Ramos (cell line): ENCODE data around the gene MYO18B.

Source experiments
- in situ Hi-C: fragments of 300-500 bp; cut with MboI; formaldehyde crosslinking; loops from one replicate; pipeline ENCODE4 v1.14.3; 2022; ENCODE audit warnings: low sequenced_read_pairs; ENCODE audit not compliant: unreplicated experiment

MYO18B gene

GRCh38 chr22:25710501-25710900 lies 31.5 kb upstream of the MYO18B start:
- in situ Hi-C loops: no loop called here

DNA sequence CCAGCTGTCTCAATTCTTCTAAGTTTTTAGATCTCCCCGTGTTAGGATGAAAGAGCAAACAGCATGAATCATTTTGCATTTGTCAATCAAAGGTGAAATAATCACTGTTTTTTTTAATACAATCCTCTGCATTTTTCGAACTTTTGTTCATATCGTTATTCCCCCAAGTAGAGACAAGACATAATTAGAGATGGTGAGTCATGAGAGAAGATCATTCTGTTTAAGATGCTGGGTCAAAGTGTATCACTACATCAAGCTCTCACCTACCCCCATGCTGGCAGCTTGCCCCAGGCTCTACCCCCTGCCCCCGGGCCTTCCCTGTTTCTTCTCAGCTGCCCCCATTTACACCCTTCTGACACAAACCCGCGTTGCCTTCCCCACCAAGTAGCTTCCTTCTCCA lies 30.5 kb upstream of the MYO18B start:
- in situ Hi-C loops: no loop called here

DNA sequence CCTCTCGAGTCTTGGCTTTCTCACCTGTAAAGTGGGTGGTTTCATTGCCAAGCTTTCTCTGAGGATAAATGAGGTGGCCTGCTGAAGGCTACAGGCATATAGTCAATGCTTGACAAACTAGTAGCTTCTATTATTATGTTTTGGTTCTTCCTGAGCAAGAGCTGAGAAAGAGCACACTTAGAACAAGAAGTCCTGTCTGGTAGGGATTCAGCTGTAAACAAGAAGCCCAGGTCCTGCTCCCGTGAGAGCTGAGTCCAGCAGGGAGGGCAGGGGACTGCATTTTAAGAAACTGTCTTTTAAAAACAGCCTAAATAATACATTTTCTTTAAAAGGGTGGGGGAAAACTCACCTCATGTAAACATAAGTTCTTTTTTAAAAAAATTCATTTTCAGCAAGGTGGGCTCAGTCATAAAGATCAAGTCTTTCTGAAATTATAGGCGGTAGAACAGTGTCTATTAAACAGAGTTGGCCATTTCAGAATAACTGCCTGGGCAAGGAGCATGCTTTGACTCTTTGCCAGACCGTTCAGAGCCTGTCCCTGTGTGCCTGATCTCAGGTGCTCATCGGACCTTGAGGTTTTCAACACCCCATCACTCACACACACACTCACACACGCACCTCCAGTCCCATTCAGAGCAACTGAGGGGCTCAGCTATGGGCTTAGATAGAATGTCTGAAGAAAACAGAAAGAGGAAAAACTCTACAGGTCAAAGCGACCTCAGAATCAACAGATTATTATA lies 29.2 kb upstream of the MYO18B start:
- in situ Hi-C loops: no loop called here

DNA sequence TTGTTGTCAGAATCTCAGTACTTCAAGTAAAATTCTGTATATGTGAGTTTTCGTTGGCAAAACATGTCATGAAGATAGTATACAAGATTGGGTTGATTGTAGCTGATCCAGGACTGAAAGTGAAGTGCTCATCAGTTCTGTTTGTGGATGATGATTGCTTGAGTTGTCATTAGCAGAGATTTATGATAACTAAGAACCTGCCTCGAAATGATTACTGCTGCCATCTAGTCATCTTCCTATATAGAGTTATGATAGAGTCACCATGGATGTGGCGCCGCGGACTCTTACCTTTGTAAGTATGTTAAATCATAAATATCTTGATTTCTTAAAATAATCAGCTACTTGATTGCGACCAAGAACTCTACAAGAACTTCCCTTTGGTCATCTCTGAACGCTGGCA lies 27.9 kb upstream of the MYO18B start:
- in situ Hi-C loops: no loop called here

DNA sequence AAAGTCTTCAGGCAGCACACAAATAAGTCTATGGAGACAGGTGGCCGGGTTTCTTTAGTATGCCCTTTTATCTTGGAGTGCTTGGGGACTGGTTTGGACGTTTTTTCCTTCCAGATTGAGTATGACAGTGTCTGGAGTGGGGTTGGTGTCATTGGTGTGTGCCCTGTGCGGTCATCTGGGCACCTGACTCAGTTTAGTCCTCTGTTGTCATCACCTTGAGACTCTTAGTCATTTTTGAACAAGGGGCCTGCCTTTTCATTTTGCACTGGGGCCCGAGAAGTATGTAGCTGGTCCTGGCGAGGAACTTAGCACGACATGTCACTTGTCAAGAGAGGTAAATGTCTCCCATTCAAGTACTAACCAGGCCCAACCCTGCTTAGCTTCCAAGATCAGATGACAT lies 27.2 kb upstream of the MYO18B start:
- in situ Hi-C loops: no loop called here

- in situ Hi-C loops: no loop called here
These were observed 25.4 kb upstream of the MYO18B start for GRCh38 chr22:25716637-25717036.

DNA sequence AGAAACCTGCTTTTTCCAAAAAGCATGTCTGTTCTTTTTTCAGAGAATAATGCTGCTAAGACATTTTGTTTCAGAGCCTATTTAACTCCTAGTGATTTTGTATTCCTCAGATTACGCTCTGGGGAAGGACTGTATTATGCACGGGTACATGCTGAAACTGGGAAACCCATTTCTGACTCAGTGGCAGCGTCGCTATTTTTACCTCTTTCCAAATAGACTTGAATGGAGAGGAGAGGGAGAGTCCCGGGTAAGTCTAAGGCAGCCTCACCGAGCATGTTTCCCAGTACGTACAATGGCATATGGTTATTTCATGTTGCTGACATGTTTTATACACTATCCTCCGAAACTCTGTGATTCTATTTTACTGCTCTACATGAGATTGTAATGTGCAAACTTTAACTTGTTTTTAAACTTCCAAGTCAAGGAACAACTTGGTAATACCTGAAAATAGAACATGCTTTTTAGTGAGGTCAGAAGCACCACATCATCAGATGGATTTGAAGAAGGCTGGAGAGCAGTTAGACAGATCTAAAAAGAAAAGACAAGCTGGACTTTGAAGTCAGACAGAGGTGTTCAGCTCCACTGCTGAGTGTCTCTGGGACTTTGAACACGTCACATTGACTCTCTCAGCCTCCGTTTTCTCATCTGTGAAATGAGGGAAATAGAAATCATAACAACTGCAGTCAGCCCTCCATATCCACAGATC lies 23.7 kb upstream of the MYO18B start:
- in situ Hi-C loops: no loop called here

DNA sequence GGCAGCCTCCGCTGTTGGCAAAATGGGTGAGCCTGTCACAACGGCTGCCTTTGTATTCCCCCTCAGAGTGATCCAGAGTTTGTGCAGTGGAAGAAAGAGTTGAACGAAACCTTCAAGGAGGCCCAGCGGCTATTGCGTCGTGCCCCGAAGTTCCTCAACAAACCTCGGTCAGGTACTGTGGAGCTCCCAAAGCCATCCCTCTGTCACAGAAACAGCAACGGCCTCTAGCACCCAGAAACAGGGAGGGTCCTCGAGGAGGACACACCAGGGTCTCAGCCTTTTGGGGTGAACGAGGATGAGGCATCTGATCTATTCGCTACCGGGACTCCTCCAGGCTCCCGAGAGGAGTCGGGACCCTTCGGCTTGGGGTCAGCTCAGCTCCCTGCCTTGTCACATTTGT lies 19.8 kb upstream of the MYO18B start:
- in situ Hi-C loops: no loop called here

DNA sequence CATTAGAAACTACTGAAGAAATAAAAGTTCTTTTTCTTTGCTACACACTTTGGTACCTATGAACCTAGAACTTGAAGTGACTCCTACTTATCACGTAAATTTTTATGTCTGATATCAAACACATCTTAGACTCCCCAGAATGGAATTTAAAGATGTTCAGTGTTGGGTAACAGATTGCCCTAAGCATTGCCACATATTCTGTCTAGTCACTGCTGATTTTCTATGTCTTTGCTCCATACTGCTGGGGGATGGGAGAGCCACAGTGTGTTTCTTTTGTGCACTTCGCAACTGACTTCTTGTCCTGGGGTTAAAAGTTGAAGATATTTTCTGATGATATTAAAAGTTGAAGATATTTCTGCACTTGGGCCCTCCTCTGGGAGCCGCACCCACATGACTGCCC lies 19.4 kb upstream of the MYO18B start:
- in situ Hi-C loops: no loop called here

GRCh38 chr22:25726241-25726640 lies 15.7 kb upstream of the MYO18B start:
- in situ Hi-C loops: no loop called here

GRCh38 chr22:25728071-25728470 lies 13.9 kb upstream of the MYO18B start:
- in situ Hi-C loops: no loop called here

- in situ Hi-C loops: no loop called here
These were observed 12.7 kb upstream of the MYO18B start for GRCh38 chr22:25729016-25729995.

DNA sequence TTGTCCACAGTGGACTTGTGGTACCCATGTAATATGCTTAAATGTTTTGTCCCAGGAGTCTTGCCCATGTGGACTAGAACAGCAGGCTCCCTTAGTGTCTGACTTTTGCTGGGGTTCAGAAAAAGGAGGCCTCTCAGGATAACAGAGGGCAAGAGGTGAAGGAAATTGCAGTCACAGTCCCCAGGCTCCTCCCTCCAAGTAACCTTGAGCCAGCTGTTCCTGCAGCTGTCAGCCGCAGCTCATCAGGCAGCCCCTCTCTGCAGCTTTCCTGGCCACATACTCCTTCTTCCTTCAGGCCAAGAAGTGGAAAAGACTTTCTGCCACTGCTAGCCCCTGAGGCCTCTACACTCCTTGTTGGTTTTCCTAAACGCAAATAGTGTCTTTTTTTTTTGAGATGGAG lies 6.3 kb upstream of the MYO18B start:
- in situ Hi-C loops: no loop called here

DNA sequence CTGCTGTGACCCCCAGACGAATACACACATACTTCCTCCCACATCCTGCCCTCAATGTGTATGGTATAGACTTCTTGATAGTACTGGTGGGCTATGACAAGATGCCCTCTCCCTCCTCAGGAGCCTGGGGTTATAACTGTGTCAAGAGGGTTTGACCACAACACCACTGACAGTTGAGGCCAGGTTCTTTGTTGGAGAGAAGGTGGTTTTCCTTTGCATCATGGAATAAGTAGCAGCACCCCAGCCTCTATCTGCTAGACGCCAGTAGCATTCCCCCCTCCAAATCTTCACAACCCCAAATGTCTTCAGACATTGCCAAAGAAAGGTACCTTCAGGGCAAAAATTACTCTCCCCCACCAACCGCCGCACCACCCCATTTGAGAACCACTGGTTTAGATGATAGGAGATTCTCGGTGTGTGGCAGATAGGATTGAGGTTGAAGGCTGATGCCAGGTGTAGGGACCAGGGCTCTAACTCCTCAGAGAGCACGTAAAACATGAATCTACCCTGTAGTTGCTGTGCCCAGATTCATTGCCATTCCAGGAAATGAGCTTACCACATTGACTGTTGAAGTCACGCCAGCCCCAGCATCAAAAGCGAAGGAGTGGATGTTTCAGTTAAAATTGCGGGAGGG lies 5.5 kb upstream of the MYO18B start:
- in situ Hi-C loops: no loop called here

DNA sequence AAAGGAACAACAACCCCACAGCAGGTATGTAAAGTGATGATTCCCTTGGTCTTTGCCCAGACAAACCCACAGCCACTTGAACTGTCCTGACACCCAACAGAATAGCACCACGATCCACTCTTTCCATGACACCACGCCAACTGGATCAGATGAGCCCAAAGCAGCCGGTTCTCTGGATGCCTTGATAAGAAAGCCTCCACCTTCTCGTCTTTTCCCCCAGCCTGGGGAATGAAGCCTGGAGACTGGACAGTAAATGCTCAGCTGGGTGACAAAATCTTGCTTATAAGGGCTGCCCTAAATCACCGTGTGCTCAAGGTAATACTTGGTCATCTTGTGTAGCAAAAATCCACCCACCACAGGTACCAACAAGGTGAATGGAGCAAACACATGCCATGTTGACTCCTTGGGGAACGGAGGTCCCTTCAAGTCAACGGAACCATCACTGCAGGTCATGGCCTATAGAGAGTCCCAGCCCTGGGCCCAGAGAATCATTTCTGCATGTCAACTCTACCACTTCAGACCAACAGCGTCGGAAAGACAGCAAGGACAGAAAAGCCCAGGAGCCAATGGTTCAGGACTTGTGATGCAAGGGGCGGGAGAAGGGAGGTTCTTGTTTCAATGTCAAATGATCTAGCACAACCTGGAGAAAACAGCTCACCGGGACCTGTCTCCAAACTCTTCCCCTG lies 2.2 kb upstream of the MYO18B start:
- in situ Hi-C loops: no loop called here

DNA sequence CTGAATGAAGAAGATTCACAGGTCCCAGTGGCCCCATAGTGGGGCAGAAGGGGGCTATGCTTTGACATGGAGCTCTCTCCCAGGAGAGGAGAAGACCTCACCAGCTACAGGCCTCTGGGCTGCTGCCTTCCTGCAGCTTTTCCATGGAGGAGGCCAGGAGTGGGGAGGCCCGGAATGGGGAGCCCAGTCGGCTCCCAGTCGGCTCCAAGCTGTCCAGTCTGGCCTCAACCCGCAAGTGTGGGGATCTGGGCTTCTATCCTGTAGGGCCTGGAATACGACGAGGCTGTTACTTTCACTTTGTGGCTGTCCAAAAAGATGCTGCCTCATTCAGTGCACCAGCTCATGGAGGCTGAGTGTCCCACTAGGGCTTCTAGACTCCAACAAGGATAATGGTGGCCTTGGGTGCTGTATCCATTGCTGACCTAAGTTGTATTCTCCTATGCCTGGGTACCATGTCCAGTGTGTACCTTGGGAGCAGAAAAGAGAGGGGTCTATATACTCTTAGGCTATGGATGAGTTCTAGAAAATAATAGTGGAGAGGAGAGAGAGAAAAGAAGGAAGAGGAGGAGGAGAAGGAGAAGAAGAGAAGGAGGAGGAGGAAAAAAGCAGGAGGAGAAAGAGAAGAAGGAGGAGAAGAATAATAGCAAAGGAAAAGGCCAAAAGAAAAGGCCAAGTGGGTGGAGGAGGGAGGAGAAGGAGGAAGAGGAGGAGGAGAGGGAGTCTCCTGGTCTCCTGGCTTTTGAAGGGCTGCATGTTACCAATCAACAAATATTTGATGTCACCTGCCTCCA lies 1.1 kb downstream of the MYO18B start:
- in situ Hi-C loops: no loop called here

GRCh38 chr22:25744694-25745093 lies 2.7 kb downstream of the MYO18B start:
- in situ Hi-C loops: no loop called here

DNA sequence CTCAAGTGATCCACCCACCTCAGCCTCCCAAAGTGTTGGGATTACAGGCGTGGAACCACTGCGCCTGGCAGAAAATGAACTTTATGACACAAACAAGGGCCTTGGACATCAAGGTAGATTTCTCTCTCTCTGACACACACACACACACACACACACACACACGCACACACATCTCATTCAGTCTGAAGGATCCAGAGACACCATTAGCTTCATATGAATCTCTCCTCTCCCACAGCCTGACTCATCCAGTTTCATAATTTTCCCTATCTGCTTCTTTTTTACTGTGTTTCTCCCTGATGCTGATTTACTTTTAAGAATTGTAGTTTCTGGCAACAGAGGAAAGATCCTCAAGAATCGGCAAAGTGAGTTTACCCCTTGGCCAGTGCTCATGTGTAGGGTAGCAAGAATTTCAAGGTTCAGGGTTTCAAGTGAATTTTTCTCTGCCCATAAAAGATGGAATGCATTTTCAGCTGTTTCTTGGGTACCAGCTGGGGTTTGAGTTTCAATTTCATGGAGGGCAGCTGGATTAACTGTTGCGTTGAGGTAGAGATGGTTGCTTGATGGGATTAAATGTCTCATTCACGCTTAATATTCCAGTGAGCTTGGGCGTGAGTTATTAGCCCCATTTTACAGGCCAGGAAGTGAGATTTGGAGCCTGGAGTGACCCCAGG lies 3.5 kb downstream of the MYO18B start:
- in situ Hi-C loops: no loop called here

DNA sequence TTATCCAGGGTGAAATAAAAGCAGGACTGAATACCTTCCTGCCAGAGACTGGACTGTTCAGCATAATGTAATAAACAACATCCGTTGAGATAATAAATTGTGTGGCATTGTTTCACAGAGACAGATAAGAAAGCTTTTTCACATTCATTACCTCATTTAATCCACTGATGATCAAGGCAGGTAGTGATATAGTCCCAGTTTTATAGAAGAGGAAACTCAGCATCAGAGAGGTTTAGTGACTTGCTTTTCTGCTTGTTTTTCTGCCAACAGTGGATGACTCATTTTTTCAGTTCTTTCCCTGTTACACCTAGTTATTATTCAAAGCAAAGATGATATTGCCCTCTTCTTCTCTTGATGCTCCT lies 4.0 kb downstream of the MYO18B start:
- in situ Hi-C loops: no loop called here
